HCT116 (cell line): ENCODE data around the gene KHK. TPM values are rescaled to one million over a fixed set of nuclear protein-coding genes. Genes with fewer than 3 reads are reported as not detected.

Experiments used
- ATAC-seq: fragments of 200-7000 bp; cut with Tn5 transposase; 2 replicates; pipeline ENCODE4 v1.9.1; 2020; ENCODE audit warnings: mild to moderate bottlenecking, moderate library complexity
- BruUV-seq: library from RNA; stranded (reverse); fragments of 400-500 nt; replicated peaks from 2 replicates; lab custom pipeline; 2021; lab: Mats Ljungman, UMichigan
- CTCF ChIA-PET: fragments of 300-600 bp; sonication (Branson Sonifier 250); formaldehyde crosslinking; loops from one replicate; lab custom pipeline; 2021; ENCODE audit warnings: antibody characterized with exemption; lab: Charles Lee
- POLR2A ChIA-PET: fragments of 300-600, 350-600 bp; sonication (Branson Sonifier 250); formaldehyde crosslinking; loops from one replicate; lab custom pipeline; 2021; ENCODE audit warnings: antibody characterized with exemption; lab: Charles Lee
- RAD21 ChIA-PET, 2 experiments: fragments of 300-600 bp; sonication (Branson Sonifier 250); formaldehyde crosslinking; loops; one replicate each; lab custom pipeline; 2023; ENCODE audit warnings: low total read pairs in 2 of 2; ENCODE audit not compliant: uncharacterized antibody in 2 of 2, unreplicated experiment in 2 of 2, low non-redundant PET in 1 of 2; lab: Charles Lee
- DNase-seq: peaks from one replicate; pipeline ENCODE4 v3.0.0-alpha.2; 2010; ENCODE audit warnings: low read depth, low spot score
- H2AFZ ChIP-seq: fragments of 200-600 bp; shearing (Covaris generic), sonication (generic); 2 replicates; pipeline ENCODE4 v1.6.1; 2017; ENCODE audit warnings: low read depth, mixed run types, mixed read lengths, antibody characterized with exemption, low read length; ENCODE audit not compliant: poor library complexity, severe bottlenecking
- H3K27ac ChIP-seq: 2 replicates; pipeline ENCODE4 v1.5.1; 2012; ENCODE audit warnings: low read depth, low read length
- H3K27me3 ChIP-seq: fragments of 200-600 bp; sonication (generic); 2 replicates; pipeline ENCODE4 v1.6.1; 2016; ENCODE audit warnings: mixed run types, low read length, mixed read lengths; ENCODE audit not compliant: insufficient read depth
- H3K36me3 ChIP-seq, 2 experiments: fragments of 200-500 bp in 1 of 2; fragments of 200-600 bp in 1 of 2; sonication (Bioruptor generic) in 1 of 2; sonication (generic) in 1 of 2; 2 replicates each; pipeline versions ENCODE4 v1.5.1 to v1.6.1; 2014 to 2016; ENCODE audit warnings: low read length in 2 of 2, inconsistent platforms in 1 of 2, mixed read lengths in 1 of 2, mixed run types in 1 of 2; ENCODE audit not compliant: insufficient read depth in 2 of 2, control insufficient read depth in 1 of 2
- H3K4me1 ChIP-seq, 2 experiments: fragments of 200-600 bp in 1 of 2; sonication (generic) in 1 of 2; 2 replicates each; pipeline versions ENCODE4 v1.5.1 to v1.6.1; 2012 to 2017; ENCODE audit warnings: low read length in 2 of 2, inconsistent platforms in 1 of 2, mild to moderate bottlenecking in 1 of 2, mixed read lengths in 1 of 2, mixed run types in 1 of 2, moderate library complexity in 1 of 2; ENCODE audit not compliant: insufficient read depth in 2 of 2, control insufficient read depth in 1 of 2
- H3K4me2 ChIP-seq: fragments of 200-600 bp; sonication (generic); 2 replicates; pipeline ENCODE4 v1.6.1; 2017; ENCODE audit warnings: mixed run types, low read length, mixed read lengths
- H3K4me3 ChIP-seq, 2 experiments: fragments of 200-600 bp in 1 of 2; sonication (generic) in 1 of 2; replicated peaks in 1 of 2; 2 replicates each; pipeline ENCODE4 v1.5.1; 2011 to 2016; ENCODE audit warnings: low read length in 2 of 2, control low read depth in 1 of 2, low read depth in 1 of 2, mild to moderate bottlenecking in 1 of 2, mixed read lengths in 1 of 2, mixed run types in 1 of 2
- H3K79me2 ChIP-seq: fragments of 200-600 bp; sonication (generic); 2 replicates; pipeline ENCODE4 v1.6.1; 2017; ENCODE audit warnings: mild to moderate bottlenecking, mixed run types, low read length, moderate library complexity, mixed read lengths; ENCODE audit not compliant: insufficient read depth
- H3K9ac ChIP-seq: fragments of 200-600 bp; sonication (generic); 2 replicates; pipeline ENCODE4 v1.6.1; 2016; ENCODE audit warnings: low read length, mixed read lengths
- H3K9me2 ChIP-seq: fragments of 200-600 bp; sonication (generic), shearing (Covaris generic); 2 replicates; pipeline ENCODE4 v1.6.1; 2017; ENCODE audit warnings: mixed run types, mild to moderate bottlenecking, moderate library complexity; ENCODE audit not compliant: insufficient read depth
- H3K9me3 ChIP-seq, 2 experiments: fragments of 200-500 bp in 1 of 2; fragments of 200-600 bp in 1 of 2; sonication (Bioruptor generic) in 1 of 2; sonication (generic) in 1 of 2; 2 replicates each; pipeline ENCODE4 v1.6.1; 2014 to 2017; ENCODE audit warnings: low read length in 2 of 2, mixed read lengths in 2 of 2, inconsistent platforms in 1 of 2, low read depth in 1 of 2, mild to moderate bottlenecking in 1 of 2, mixed run types in 1 of 2, moderate library complexity in 1 of 2; ENCODE audit not compliant: control insufficient read depth in 1 of 2, insufficient read depth in 1 of 2
- H4K20me1 ChIP-seq: fragments of 200-600 bp; sonication (generic), shearing (Covaris generic); 2 replicates; pipeline ENCODE4 v1.6.1; 2017; ENCODE audit warnings: mixed run types, mild to moderate bottlenecking, moderate library complexity; ENCODE audit not compliant: insufficient read depth
- CBX3 ChIP-seq: IDR thresholded peaks from 2 replicates; pipeline ENCODE4 v1.6.1; 2012; ENCODE audit warnings: low read depth
- CEBPB ChIP-seq: IDR thresholded peaks from 2 replicates; pipeline ENCODE4 v1.6.1; 2012; ENCODE audit warnings: low read depth
- EGR1 ChIP-seq: IDR thresholded peaks from 2 replicates; pipeline ENCODE4 v1.6.1; 2012; ENCODE audit warnings: low read depth
- EZH2 ChIP-seq: fragments of 200-600 bp; sonication (generic); IDR thresholded peaks from 2 replicates; pipeline ENCODE4 v1.6.1; 2017; ENCODE audit warnings: antibody characterized with exemption, mixed run types
- EZH2phosphoT487 ChIP-seq: fragments of 200-600 bp; IDR thresholded peaks from 2 replicates; pipeline ENCODE4 v1.6.1; 2018; ENCODE audit warnings: antibody characterized with exemption, borderline replicate concordance
- FOSL1 ChIP-seq: IDR thresholded peaks from 2 replicates; pipeline ENCODE4 v1.6.1; 2012; ENCODE audit warnings: low read depth
- MAX ChIP-seq: IDR thresholded peaks from 2 replicates; pipeline ENCODE4 v1.6.1; 2012
- POLR2A ChIP-seq: IDR thresholded peaks from 2 replicates; pipeline ENCODE4 v1.7.0; 2011; ENCODE audit warnings: borderline replicate concordance; ENCODE audit not compliant: insufficient read depth, insufficient read length; ENCODE audit errors: extremely low read depth
- POLR2AphosphoS5 ChIP-seq: IDR thresholded peaks from 2 replicates; pipeline ENCODE4 v1.6.1; 2011; ENCODE audit warnings: mild to moderate bottlenecking, low read depth, low read length, moderate library complexity
- RAD21 ChIP-seq: IDR thresholded peaks from 2 replicates; pipeline ENCODE4 v1.6.1; 2012; ENCODE audit warnings: low read depth, mild to moderate bottlenecking
- REST ChIP-seq: IDR thresholded peaks from 2 replicates; pipeline ENCODE4 v1.6.1; 2012; ENCODE audit warnings: low read depth
- SIN3A ChIP-seq: IDR thresholded peaks from 2 replicates; pipeline ENCODE4 v1.6.1; 2012; ENCODE audit warnings: low read depth
- SP1 ChIP-seq: IDR thresholded peaks from 2 replicates; pipeline ENCODE4 v1.6.1; 2012; ENCODE audit warnings: low read depth
- TCF7L2 ChIP-seq: IDR thresholded peaks from 2 replicates; pipeline ENCODE4 v1.7.0; 2011; ENCODE audit warnings: borderline replicate concordance, inconsistent platforms; ENCODE audit not compliant: insufficient read depth, insufficient read length; ENCODE audit errors: extremely low read depth
- YY1 ChIP-seq: IDR thresholded peaks from 2 replicates; pipeline ENCODE4 v1.6.1; 2011; ENCODE audit warnings: low read length, low read depth, moderate library complexity, mild to moderate bottlenecking; ENCODE audit not compliant: insufficient replicate concordance; ENCODE audit errors: extremely low read depth
- ZFX ChIP-seq: fragments of 450-650 bp; IDR thresholded peaks from 2 replicates; pipeline ENCODE4 v1.6.1; 2017
- ZNF274 ChIP-seq: fragments of 200-500 bp; sonication (Bioruptor generic); IDR thresholded peaks from 2 replicates; pipeline ENCODE4 v1.6.1; 2014; ENCODE audit warnings: mild to moderate bottlenecking, low read depth, low read length, inconsistent platforms
- intact Hi-C: fragments of 100-400 bp; cut with micrococcal nuclease; formaldehyde crosslinking; loops from 2 replicates; pipeline ENCODE4 v1.10.0; 2022
- total RNA-seq: library from RNA; stranded (reverse); gene quantifications from one replicate; pipeline ENCODE4 v1.2.1, GENCODE V29; 2021; ENCODE audit not compliant: unreplicated experiment
- TF ChIP-seq, protein P1 (sequence below): IDR thresholded peaks from 2 replicates; pipeline ENCODE4 v1.6.1; 2012

Gene KHK
- total RNA-seq, 1 experiment from 2014 or later: 6.7 TPM

- no peaks in the 10 kb centered on the region for H4K20me1 ChIP-seq
- CTCF ChIA-PET: interaction anchor here (1.4 kb wide), 1 partner anchor 32 kb away, joined by 3 read pairs; no protein-coding TSS in a partner anchor
- TF ChIP-seq CBX3: no peak
- TF ChIP-seq CEBPB: no peak
- TF ChIP-seq MAX: no peak
- no peak for TF ChIP-seq EZH2phosphoT487
- no peak for TF ChIP-seq REST
- TF ChIP-seq YY1: no peak
- TF ChIP-seq RAD21: no peak
- no peak for TF ChIP-seq ZFX
- no peak for TF ChIP-seq POLR2AphosphoS5
- TF ChIP-seq SP1: no peak
- no peak for TF ChIP-seq TCF7L2
- TF ChIP-seq EGR1: no peak
- TF ChIP-seq ZNF274: no peak
- TF ChIP-seq, protein P1, sequence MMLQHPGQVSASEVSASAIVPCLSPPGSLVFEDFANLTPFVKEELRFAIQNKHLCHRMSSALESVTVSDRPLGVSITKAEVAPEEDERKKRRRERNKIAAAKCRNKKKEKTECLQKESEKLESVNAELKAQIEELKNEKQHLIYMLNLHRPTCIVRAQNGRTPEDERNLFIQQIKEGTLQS: no peak
- TF ChIP-seq EZH2: no peak
- TF ChIP-seq POLR2A: no peak
- TF ChIP-seq FOSL1: no peak
- TF ChIP-seq SIN3A: no peak
- no peak for ATAC-seq
- H3K79me2 ChIP-seq: peaks cover 19% of the 10 kb centered on the region
- intact Hi-C loops: no loop called here
- peaks cover 4 to 19% of the 10 kb centered on the region in 2 experiments; a peak in 3 of 4 replicates for H3K4me1 ChIP-seq
- no peak overlapping the region for H3K4me3 ChIP-seq
- no peaks in the 10 kb centered on the region for H3K9me2 ChIP-seq
- RAD21 ChIA-PET: no interaction called here
- BruUV-seq: no TSS peak
- no peaks in the 10 kb centered on the region for H3K9me3 ChIP-seq
- no peak overlapping the region for H3K27ac ChIP-seq
- no peak overlapping the region for H3K9ac ChIP-seq
- POLR2A ChIA-PET: no interaction called here
- no peak for DNase-seq
- no peaks in the 10 kb centered on the region for H3K27me3 ChIP-seq
- peaks cover 1 to 7% of the 10 kb centered on the region in 2 experiments; a peak in 2 of 4 replicates for H3K36me3 ChIP-seq
- H2AFZ ChIP-seq: no peak overlapping the region
- H3K4me2 ChIP-seq: no peak overlapping the region
Measured at GRCh38 chr2:27137322-27137935, 50.9 kb downstream of the KHK start.
